WI38 (cell line): ENCODE data around the gene FBXL13.
"Not testable (repeated sequence)": the region's sequence is repeated elsewhere in the genome, so short reads cannot be mapped to it uniquely, and the experiment has no call there.

Experiments used
- H3K4me3 ChIP-seq: 2 replicates; pipeline ENCODE4 v1.5.1; 2011; ENCODE audit warnings: low read depth, mild to moderate bottlenecking, control low read depth, low read length
- CTCF ChIP-seq: IDR thresholded peaks from 2 replicates; pipeline ENCODE4 v1.5.1; 2012; ENCODE audit warnings: low read depth, mild to moderate bottlenecking, control low read depth, low read length

FBXL13 gene

GRCh38 chr7:103116511-103116910 lies 41.9 kb upstream of the FBXL13 start:
- no peak overlapping the region for H3K4me3 ChIP-seq
- no peak for TF ChIP-seq CTCF

- TF ChIP-seq CTCF, result no peak
- no peak overlapping the region for H3K4me3 ChIP-seq
Observed at GRCh38 chr7:103115771-103116170, 41.2 kb upstream of the FBXL13 start.

GRCh38 chr7:103114576-103115008 lies 40.0 kb upstream of the FBXL13 start:
- TF ChIP-seq CTCF, result no peak

GRCh38 chr7:103113164-103113563 lies 38.6 kb upstream of the FBXL13 start:
- H3K4me3 ChIP-seq, result no peak overlapping the region
- no peak for TF ChIP-seq CTCF

More at GRCh38 chr7:103114576-103115008, 40.0 kb upstream of the FBXL13 start:
- no peak overlapping the region for H3K4me3 ChIP-seq

- H3K4me3 ChIP-seq, result not testable (repeated sequence)
Observed at GRCh38 chr7:103106703-103107070, 32.1 kb upstream of the FBXL13 start.

GRCh38 chr7:103106005-103106702 lies 31.6 kb upstream of the FBXL13 start:
- no peak for TF ChIP-seq CTCF
- H3K4me3 ChIP-seq, result no peak overlapping the region

GRCh38 chr7:103101543-103101942 lies 26.9 kb upstream of the FBXL13 start:
- no peak overlapping the region for H3K4me3 ChIP-seq
- TF ChIP-seq CTCF, result no peak

GRCh38 chr7:103100348-103100747 lies 25.8 kb upstream of the FBXL13 start:
- TF ChIP-seq CTCF, result no peak

More at GRCh38 chr7:103100348-103100747, 25.8 kb upstream of the FBXL13 start:
- H3K4me3 ChIP-seq, result no peak overlapping the region
